Brain microvascular endothelial cell (primary cell): ENCODE results near the gene TAF4.

Source experiments
- DNase-seq: peaks from one replicate; pipeline ENCODE4 v3.0.0-alpha.2; 2020
- H3K27ac ChIP-seq: fragments of 250-450 bp; sonication (Bioruptor Pico); 2 replicates; pipeline ENCODE4 v1.5.1; 2020; ENCODE audit warnings: mild to moderate bottlenecking, moderate library complexity
- H3K27me3 ChIP-seq: fragments of 250-450 bp; sonication (Bioruptor Pico); replicated peaks from 2 replicates; pipeline ENCODE4 v1.5.1; 2020; ENCODE audit warnings: mild to moderate bottlenecking
- H3K36me3 ChIP-seq: fragments of 250-450 bp; sonication (Bioruptor Pico); replicated peaks from 2 replicates; pipeline ENCODE4 v1.5.1; 2020; ENCODE audit warnings: mild to moderate bottlenecking
- H3K4me3 ChIP-seq: 2 replicates; pipeline ENCODE4 v1.5.1; 2011; ENCODE audit warnings: low read depth, mild to moderate bottlenecking, control low read depth, low read length, moderate library complexity
- CTCF ChIP-seq: IDR thresholded peaks from 2 replicates; pipeline ENCODE4 v1.5.1; 2011; ENCODE audit warnings: low read depth, mild to moderate bottlenecking, moderate library complexity, low read length, control low read depth, inconsistent platforms; ENCODE audit errors: missing control alignments
- in situ Hi-C: cut with HindIII; loops from 2 replicates; pipeline ENCODE4 v1.10.0; 2017; ENCODE audit warnings: low sequenced_read_pairs, low pct_ligation_motif_present

TAF4 gene

GRCh38 chr20:62060631-62061541, 4.8 kb downstream of the TAF4 start:
- Histone ChIP-seq H3K36me3 (no peaks in the 10 kb centered on the region), H3K27ac (no peak overlapping the region), H3K4me3 (no peak overlapping the region), H3K27me3 (no peaks in the 10 kb centered on the region)
- DNase-seq = no peak
- in situ Hi-C loops = no loop called here
- no peak for TF ChIP-seq CTCF

GRCh38 chr20:62059920-62060630, 5.6 kb downstream of the TAF4 start:
- Histone ChIP-seq H3K36me3 (no peaks in the 10 kb centered on the region), H3K27ac (no peak overlapping the region), H3K4me3 (no peak overlapping the region), H3K27me3 (no peaks in the 10 kb centered on the region)
- TF ChIP-seq CTCF = no peak
- no peak for DNase-seq
- in situ Hi-C loops = no loop called here

- H3K36me3 ChIP-seq = no peaks in the 10 kb centered on the region
- in situ Hi-C loops = no loop called here
- H3K4me3 ChIP-seq = no peak overlapping the region
- no peak for DNase-seq
- no peak for TF ChIP-seq CTCF
- H3K27ac ChIP-seq = no peak overlapping the region
- no peaks in the 10 kb centered on the region for H3K27me3 ChIP-seq
Observed at GRCh38 chr20:62059401-62059800, 6.3 kb downstream of the TAF4 start.

GRCh38 chr20:62058941-62059340, 6.7 kb downstream of the TAF4 start:
- DNase-seq = no peak
- no peak for TF ChIP-seq CTCF
- in situ Hi-C loops = no loop called here

GRCh38 chr20:62056975-62057374, 8.7 kb downstream of the TAF4 start:
- Histone ChIP-seq H3K36me3 (no peaks in the 10 kb centered on the region), H3K27me3 (no peaks in the 10 kb centered on the region), H3K27ac (no peak overlapping the region), H3K4me3 (no peak overlapping the region)
- in situ Hi-C loops = no loop called here
- no peak for TF ChIP-seq CTCF
- DNase-seq = no peak

More at GRCh38 chr20:62058941-62059340, 6.7 kb downstream of the TAF4 start:
- Histone ChIP-seq H3K36me3 (no peaks in the 10 kb centered on the region), H3K27me3 (no peaks in the 10 kb centered on the region), H3K4me3 (no peak overlapping the region), H3K27ac (no peak overlapping the region)
